Astrocyte of the spinal cord (primary cell): ENCODE results near the gene SHLD1.

Experiments used
- DNase-seq: peaks from one replicate; pipeline ENCODE4 v3.0.0; 2011; ENCODE audit warnings: low read depth, low spot score
- H3K4me3 ChIP-seq: 2 replicates; pipeline ENCODE4 v1.5.1; 2011; ENCODE audit warnings: low read depth, mild to moderate bottlenecking, low read length, moderate library complexity
- CTCF ChIP-seq: IDR thresholded peaks from 2 replicates; pipeline ENCODE4 v1.5.1; 2012; ENCODE audit warnings: low read depth, mild to moderate bottlenecking, low read length, inconsistent platforms
- in situ Hi-C: cut with HindIII; loops from 2 replicates; pipeline ENCODE4 v1.10.0; 2017; ENCODE audit warnings: low sequenced_read_pairs

The SHLD1 gene

GRCh38 chr20:5810800-5811422, 60.7 kb downstream of the SHLD1 start:
- TF ChIP-seq CTCF: no peak
- in situ Hi-C loops: no loop called here
- no peak for DNase-seq
- H3K4me3 ChIP-seq: no peak overlapping the region

- no peak for DNase-seq
- in situ Hi-C loops: no loop called here
- no peak overlapping the region for H3K4me3 ChIP-seq
- TF ChIP-seq CTCF: no peak
Measured at GRCh38 chr20:5811746-5812145, 61.5 kb downstream of the SHLD1 start.

- in situ Hi-C loops: no loop called here
- H3K4me3 ChIP-seq: no peak overlapping the region
- TF ChIP-seq CTCF: no peak
- no peak for DNase-seq
Measured at GRCh38 chr20:5818346-5818681, 68.1 kb downstream of the SHLD1 start.

- no peak for DNase-seq
- no peak overlapping the region for H3K4me3 ChIP-seq
- in situ Hi-C loops: no loop called here
- no peak for TF ChIP-seq CTCF
Measured at GRCh38 chr20:5820738-5821137, 70.5 kb downstream of the SHLD1 start.

- H3K4me3 ChIP-seq: no peak overlapping the region
- in situ Hi-C loops: no loop called here
- TF ChIP-seq CTCF: no peak
- DNase-seq: no peak
Measured at GRCh38 chr20:5821627-5822215, 71.5 kb downstream of the SHLD1 start.

- H3K4me3 ChIP-seq: no peak overlapping the region
- TF ChIP-seq CTCF: no peak
- no peak for DNase-seq
- in situ Hi-C loops: no loop called here
Measured at GRCh38 chr20:5822569-5822968, 72.4 kb downstream of the SHLD1 start.
